PC-3 (cell line): Measurements from ENCODE around the gene BICDL2.

Source experiments
- CTCF ChIP-seq: fragments of 300-600 bp; sonication (generic); conservative IDR thresholded peaks from 2 replicates; pipeline ENCODE4 v1.5.1; 2017; ENCODE audit warnings: antibody characterized with exemption, low read depth, mild to moderate bottlenecking, low read length
- EZH2phosphoT487 ChIP-seq: fragments of 300-600 bp; sonication (generic); IDR thresholded peaks from 2 replicates; pipeline ENCODE4 v1.6.1; 2018; ENCODE audit warnings: mild to moderate bottlenecking, antibody characterized with exemption, low read length, borderline replicate concordance

GRCh38 chr16:3071655-3072054 is 34.9 kb upstream of the BICDL2 start:
- TF ChIP-seq CTCF (no peak), EZH2phosphoT487 (no peak)
